ENCODE results near the gene CPNE5. TPM values are rescaled to one million over a fixed set of nuclear protein-coding genes. Genes with fewer than 3 reads are reported as not detected.

CPNE5 gene
- total RNA-seq, 1 donor from 2014 or later: not detected

GRCh38 chr6:36820700-36821580 lies 18.3 kb downstream of the CPNE5 start:
- H3K4me1 Mint-ChIP-seq (ENCODE audit: unreplicated experiment): peaks cover 5% of the 10 kb centered on the region
- H3K27ac Mint-ChIP-seq (ENCODE audit: unreplicated experiment): no peak overlapping the region
- no peak for DNase-seq (ENCODE audit: extremely low spot score, unreplicated experiment)
- TF ChIP-seq CTCF (IDR thresholded peaks at IDR 0.05): no peak
- no peak overlapping the region for H3K4me3 Mint-ChIP-seq (ENCODE audit: unreplicated experiment)
- H3K36me3 Mint-ChIP-seq (ENCODE audit: unreplicated experiment): no peaks in the 10 kb centered on the region
- H3K9me3 Mint-ChIP-seq (ENCODE audit: unreplicated experiment): no peaks in the 10 kb centered on the region
- no peaks in the 10 kb centered on the region for H3K27me3 Mint-ChIP-seq (ENCODE audit: unreplicated experiment)

- Mint-ChIP-seq H3K4me1 (ENCODE audit: unreplicated experiment) (peaks cover 5% of the 10 kb centered on the region), H3K27ac (ENCODE audit: unreplicated experiment) (no peak overlapping the region)
These were observed 20.5 kb downstream of the CPNE5 start for GRCh38 chr6:36818756-36819155.

GRCh38 chr6:36817847-36818246 lies 21.4 kb downstream of the CPNE5 start:
- no peak for DNase-seq (ENCODE audit: extremely low spot score, unreplicated experiment)

More at GRCh38 chr6:36818756-36819155, 20.5 kb downstream of the CPNE5 start:
- DNase-seq (ENCODE audit: extremely low spot score, unreplicated experiment): no peak
- no peak for TF ChIP-seq CTCF (IDR thresholded peaks at IDR 0.05)
- Mint-ChIP-seq H3K4me3 (ENCODE audit: unreplicated experiment) (no peak overlapping the region), H3K9me3 (ENCODE audit: unreplicated experiment) (no peaks in the 10 kb centered on the region), H3K27me3 (ENCODE audit: unreplicated experiment) (no peaks in the 10 kb centered on the region), H3K36me3 (ENCODE audit: unreplicated experiment) (no peaks in the 10 kb centered on the region)

GRCh38 chr6:36817176-36817817 lies 21.9 kb downstream of the CPNE5 start:
- no peak for DNase-seq (ENCODE audit: extremely low spot score, unreplicated experiment)
- TF ChIP-seq CTCF (IDR thresholded peaks at IDR 0.05): no peak
- Mint-ChIP-seq H3K9me3 (ENCODE audit: unreplicated experiment) (no peaks in the 10 kb centered on the region), H3K27ac (ENCODE audit: unreplicated experiment) (no peak overlapping the region), H3K4me3 (ENCODE audit: unreplicated experiment) (no peak overlapping the region), H3K4me1 (ENCODE audit: unreplicated experiment) (peaks cover 5% of the 10 kb centered on the region), H3K27me3 (ENCODE audit: unreplicated experiment) (no peaks in the 10 kb centered on the region), H3K36me3 (ENCODE audit: unreplicated experiment) (no peaks in the 10 kb centered on the region)

More at GRCh38 chr6:36817847-36818246, 21.4 kb downstream of the CPNE5 start:
- H3K27ac Mint-ChIP-seq (ENCODE audit: unreplicated experiment): no peak overlapping the region
- no peaks in the 10 kb centered on the region for H3K36me3 Mint-ChIP-seq (ENCODE audit: unreplicated experiment)
- peaks cover 5% of the 10 kb centered on the region for H3K4me1 Mint-ChIP-seq (ENCODE audit: unreplicated experiment)
- no peak overlapping the region for H3K4me3 Mint-ChIP-seq (ENCODE audit: unreplicated experiment)
- no peaks in the 10 kb centered on the region for H3K9me3 Mint-ChIP-seq (ENCODE audit: unreplicated experiment)
- no peak for TF ChIP-seq CTCF (IDR thresholded peaks at IDR 0.05)
- H3K27me3 Mint-ChIP-seq (ENCODE audit: unreplicated experiment): no peaks in the 10 kb centered on the region
